ENCODE results near the gene RND2. TPM values are rescaled to one million over a fixed set of nuclear protein-coding genes. Genes with fewer than 3 reads are reported as not detected.

RND2 gene
- total RNA-seq, 1 experiment from 2014 or later: not detected

- no peak for DNase-seq (ENCODE audit: low read depth)
Observed at GRCh38 chr17:43070872-43071271, 45.8 kb downstream of the RND2 start.

GRCh38 chr17:43074869-43075268, 49.8 kb downstream of the RND2 start:
- DNase-seq (ENCODE audit: low read depth): no peak

- DNase-seq (ENCODE audit: low read depth): no peak
Observed at GRCh38 chr17:43079641-43080302, 54.7 kb downstream of the RND2 start.

Other genes starting within 250 kb of the RND2 start
- not detected in 2 replicates for gene WNK4, start 244.6 kb upstream of the RND2 start, total RNA-seq (2014; rRNA removed)
- gene COA3, start 226.5 kb upstream of the RND2 start, total RNA-seq (2014; rRNA removed): 77.6 and 84.1 TPM in 2 replicates
- 0.13 TPM in 1 of 2 replicates, not detected in the other for gene CNTD1, start 226.4 kb upstream of the RND2 start, total RNA-seq (2014; rRNA removed)
- 85.5 and 89.4 TPM in 2 replicates for gene BECN1, start 200.9 kb upstream of the RND2 start, total RNA-seq (2014; rRNA removed)
- 160 and 172 TPM in 2 replicates for gene PSME3, start 191.8 kb upstream of the RND2 start, total RNA-seq (2014; rRNA removed)
- gene AOC2, start 180.7 kb upstream of the RND2 start, total RNA-seq (2014; rRNA removed): 0.11 and 0.45 TPM in 2 replicates
- gene AOC3, start 174.0 kb upstream of the RND2 start, total RNA-seq (2014; rRNA removed): 0.17 TPM in 1 of 2 replicates, not detected in the other
- gene G6PC1, start 124.4 kb upstream of the RND2 start, total RNA-seq (2014; rRNA removed): not detected in 2 replicates
- 20.5 and 25.0 TPM in 2 replicates for gene AARSD1, start 60.8 kb upstream of the RND2 start, total RNA-seq (2014; rRNA removed)
- 2.4 and 5.5 TPM in 2 replicates for gene PTGES3L, start 45.2 kb upstream of the RND2 start, total RNA-seq (2014; rRNA removed)
- gene RUNDC1, start 44.7 kb upstream of the RND2 start, total RNA-seq (2014; rRNA removed): 9.4 and 9.6 TPM in 2 replicates
- gene RPL27, start 26.8 kb upstream of the RND2 start, total RNA-seq (2014; rRNA removed): 676 and 967 TPM in 2 replicates
- gene IFI35, start 18.4 kb upstream of the RND2 start, total RNA-seq (2014; rRNA removed): 12.6 and 26.3 TPM in 2 replicates
- 248 and 297 TPM in 2 replicates for gene VAT1, start 2.8 kb upstream of the RND2 start, total RNA-seq (2014; rRNA removed)
- 41.6 and 52.5 TPM in 2 replicates for gene BRCA1, start 100.1 kb downstream of the RND2 start, total RNA-seq (2014; rRNA removed)
- 65.2 and 72.0 TPM in 2 replicates for gene NBR1, start 146.0 kb downstream of the RND2 start, total RNA-seq (2014; rRNA removed)
- gene TMEM106A, start 186.6 kb downstream of the RND2 start, total RNA-seq (2014; rRNA removed): 2.7 and 5.0 TPM in 2 replicates
- not detected in 2 replicates for gene CCDC200, start 203.4 kb downstream of the RND2 start, total RNA-seq (2014; rRNA removed)
- gene RNU2-1, start 208.7 kb downstream of the RND2 start, total RNA-seq (2014; rRNA removed): not detected in 2 replicates

All from LHCN-M2 (cell line).